ENCODE data around the gene ZDHHC12.
"Not testable (repeated sequence)": the region's sequence is repeated elsewhere in the genome, so short reads cannot be mapped to it uniquely, and the experiment has no call there.

The ZDHHC12 gene

DNA sequence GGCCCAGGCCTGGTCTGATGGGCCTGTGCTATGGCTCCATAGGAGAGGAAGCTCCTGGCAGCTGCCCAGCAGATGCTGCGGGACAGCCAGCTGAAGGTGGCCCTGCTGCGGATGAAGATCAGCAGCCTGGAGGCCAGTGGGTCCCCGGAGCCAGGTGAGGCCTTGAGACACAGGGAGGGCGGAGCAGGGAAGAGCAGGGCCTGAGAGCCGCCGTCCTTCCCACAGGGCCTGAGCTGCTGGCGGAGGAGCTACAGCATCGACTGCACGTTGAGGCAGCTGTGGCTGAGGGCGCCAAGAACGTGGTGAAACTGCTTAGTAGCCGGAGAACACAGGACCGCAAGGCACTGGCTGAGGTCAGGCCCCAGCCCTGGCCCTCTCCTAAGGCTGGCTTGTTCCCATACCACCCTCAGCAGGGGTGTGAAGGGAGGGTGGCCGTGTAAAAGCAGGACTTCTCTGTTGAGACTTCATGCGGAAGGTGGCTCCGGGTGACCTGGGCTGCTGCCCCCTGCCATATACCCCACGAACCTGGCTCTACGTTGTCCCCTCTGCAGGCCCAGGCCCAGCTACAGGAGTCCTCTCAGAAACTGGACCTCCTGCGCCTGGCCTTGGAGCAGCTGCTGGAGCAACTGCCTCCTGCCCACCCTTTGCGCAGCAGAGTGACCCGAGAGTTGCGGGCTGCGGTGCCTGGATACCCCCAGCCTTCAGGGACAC is 17.1 kb downstream of the ZDHHC12 start:
- DNase-seq: no peak

DNA sequence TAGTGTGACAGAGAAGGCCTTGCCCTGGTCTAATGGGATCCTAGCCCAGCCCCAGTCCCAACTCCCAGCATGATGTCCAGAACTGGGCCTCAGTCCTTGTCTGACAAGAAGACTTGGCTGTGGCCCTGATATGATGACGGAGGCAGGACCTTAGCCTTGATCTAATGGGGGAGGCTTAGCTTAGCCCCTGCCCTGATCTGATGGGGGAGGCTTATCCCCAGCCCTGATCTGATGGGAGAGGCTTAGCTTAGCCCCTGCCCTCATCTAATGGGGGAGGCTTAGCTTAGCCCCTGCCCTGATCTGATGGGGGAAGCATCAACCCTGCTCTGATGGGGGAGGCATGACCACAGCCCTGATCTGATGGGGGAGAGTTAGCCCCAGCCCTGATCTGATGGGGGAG is 17.9 kb downstream of the ZDHHC12 start:
- DNase-seq: no peak

DNA sequence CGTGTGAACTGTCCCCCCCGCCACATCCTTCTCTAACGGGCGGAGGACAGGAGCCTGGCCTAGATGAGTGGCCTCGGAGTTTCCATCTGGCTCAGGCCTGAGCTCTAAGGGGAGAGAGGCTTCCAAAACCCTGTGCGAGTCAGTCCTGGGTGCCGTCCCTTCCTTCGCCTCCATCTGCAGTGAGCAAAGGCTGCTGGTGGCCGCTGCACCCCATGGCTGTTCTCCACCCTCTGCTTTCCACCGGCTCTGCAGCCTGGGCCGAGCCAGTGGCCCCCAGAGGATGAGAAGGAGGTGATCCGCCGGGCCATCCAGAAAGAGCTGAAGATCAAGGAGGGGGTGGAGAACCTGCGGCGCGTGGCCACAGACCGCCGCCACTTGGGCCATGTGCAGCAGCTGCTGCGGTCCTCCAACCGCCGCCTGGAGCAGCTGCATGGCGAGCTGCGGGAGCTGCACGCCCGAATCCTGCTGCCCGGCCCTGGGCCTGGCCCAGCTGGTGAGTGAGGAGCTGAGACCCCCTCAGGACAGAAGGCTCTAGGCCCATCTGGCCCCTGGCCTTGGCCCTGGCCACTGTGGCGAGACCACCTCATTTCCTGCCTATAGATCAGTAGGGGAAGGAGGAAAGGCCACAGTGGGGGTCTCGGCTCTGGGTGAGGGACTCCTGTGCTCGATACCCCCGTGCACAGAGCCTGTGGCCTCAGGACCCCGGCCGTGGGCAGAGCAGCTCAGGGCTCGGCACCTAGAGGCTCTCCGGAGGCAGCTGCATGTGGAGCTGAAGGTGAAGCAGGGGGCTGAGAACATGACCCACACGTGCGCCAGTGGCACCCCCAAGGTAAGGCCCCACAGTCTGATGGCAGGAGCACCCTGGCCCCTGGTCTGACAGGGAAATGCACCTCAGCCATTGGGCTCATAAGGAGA is 18.6 kb downstream of the ZDHHC12 start:
- no peak for DNase-seq

DNA sequence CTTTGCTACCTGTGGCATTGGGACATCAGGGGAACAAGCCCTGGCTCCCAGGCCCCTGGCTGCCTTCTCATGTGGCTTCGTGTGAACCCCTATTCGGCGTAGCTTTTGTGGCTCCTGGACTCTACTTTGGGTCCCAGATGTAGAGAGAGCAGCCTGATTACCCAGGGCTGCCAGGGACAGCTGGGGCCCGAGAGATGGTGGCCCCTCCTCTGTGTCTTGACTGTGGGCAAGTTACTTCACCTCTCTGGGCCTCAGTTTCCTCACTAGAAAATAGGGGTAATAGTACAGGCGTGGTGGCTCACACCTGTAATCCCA is 19.6 kb downstream of the ZDHHC12 start:
- DNase-seq: no peak

DNA sequence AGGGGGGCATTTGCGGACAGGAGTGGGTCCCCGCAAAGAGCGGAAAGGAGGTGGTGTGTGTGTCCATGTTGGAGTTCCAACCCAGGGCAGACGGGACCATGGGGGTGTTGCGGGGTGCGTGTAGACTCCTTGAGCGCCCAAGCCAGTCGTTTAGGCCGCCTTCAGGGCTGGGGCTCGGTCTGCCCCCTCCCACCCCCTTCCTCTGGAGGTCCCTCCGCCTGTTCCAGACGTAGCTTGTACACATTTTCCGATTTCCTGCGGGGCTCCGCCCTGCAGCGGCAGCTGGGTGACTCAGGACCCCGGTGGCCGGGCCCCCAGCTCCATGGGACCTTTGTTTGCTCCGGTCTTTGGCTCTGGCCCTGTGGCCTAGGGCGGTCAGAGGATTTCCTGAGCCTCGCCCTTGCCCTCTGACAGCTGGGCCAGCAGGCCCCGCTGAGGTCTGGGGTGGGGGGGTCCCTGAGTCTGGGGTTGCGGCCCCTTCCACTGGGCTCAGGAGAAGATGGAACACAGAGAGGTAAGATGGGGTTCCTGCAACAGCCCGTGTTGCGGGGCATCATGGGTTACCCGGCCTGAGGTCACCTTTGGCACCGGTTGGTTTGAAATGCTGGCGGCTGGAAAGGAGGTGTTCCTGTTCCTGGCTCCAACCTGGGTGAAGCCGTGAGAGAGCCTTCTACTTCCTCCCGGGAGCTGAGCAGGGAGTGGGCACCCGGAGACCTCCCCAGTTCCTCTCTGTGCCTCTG is 20.1 kb downstream of the ZDHHC12 start:
- no peak for DNase-seq

DNA sequence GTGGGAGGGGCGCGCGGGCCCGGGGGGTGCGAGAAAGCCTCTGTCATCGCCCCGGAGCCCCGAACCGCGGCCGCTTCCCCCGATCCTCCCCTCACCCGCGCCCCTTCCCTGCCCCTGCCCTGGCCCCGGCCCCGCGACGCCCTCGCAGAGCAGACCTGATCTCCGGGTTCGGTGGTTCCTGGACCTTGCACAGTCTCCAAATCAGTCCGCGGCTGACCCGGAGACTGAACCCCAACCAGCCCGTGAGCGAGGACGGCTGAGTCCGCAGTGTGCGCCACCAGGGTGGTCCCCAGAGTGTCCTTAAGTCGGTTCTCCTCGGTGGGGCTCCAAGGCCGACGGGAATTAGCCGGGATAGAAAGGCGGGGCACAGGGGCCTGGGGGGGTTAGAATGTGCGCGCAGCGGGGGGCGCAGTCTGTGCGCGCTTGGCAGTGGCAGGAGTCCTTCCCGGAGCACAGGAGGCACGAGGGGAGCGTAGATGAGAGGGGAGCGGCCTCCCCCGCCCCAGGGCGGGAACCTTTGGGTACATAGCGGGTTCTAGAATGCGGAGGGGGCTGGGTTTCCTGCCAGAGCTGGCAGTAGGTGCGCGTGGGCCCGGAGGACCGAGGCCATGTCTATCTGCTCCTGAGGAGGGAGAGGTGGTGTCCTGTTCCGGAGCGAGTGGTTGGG is 20.8 kb downstream of the ZDHHC12 start:
- no peak for DNase-seq

DNA sequence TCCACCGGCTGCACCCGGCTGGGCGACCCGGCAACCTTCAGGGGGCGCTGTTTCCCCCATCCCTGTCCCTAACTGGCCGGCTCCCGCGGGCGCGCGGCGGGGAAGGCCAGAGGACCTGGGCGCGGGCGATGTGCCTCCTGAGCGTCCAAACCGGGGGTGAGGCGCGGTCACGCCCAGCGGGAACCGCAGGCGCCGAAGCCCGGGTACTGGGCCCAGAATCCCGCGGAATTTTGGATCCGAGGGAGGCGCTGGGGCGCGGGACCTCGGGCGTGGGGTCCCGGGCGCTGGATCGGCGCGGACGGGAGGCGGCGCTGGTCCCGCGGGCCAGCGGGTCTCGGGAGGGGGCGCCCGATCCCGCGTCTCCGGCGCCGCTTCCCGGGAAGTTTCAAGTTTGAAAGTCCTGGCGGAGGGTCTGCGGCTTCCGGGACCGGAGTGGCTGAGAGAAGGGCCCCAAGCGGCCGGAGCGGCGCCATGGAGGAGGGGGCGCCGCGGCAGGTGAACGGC is 21.4 kb downstream of the ZDHHC12 start, which contains the start of gene PKN3:
Gene PKN3 (plus strand): TSS at position 59 of the 504 bp plus-strand sequence. CDS start 413 bp downstream, at position 472.
- DNase-seq: peak; percentile 90

DNA sequence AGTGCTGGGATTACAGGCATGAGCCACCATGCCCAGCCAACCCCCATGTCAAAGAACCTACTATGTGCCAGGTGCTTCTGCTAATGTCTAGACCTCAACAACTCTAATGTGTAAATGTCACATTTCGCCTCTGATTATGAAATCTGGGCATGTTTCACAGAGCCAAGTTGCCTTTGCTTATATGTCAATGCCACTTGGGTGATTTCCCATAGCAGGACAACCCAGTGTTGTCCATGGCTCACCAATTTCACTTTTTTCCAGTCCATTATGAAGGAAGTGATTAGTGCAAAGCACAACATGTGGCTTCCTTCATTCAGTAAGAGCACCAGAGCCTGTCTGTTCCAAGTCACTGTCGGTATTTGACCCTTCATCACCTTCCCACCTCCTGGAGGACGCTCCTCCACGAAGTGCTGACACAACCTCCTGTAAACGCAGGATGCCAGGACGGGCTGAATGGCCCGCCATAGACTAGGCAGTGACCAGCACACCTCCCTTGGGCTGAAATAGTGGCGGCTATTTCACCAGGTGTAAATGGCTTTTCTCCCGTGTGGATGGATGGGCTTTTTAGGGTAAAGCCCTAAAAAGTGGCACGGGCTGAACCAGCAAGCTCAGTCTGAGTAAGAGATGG is 22.6 kb downstream of the ZDHHC12 start:
- DNase-seq: no peak

DNA sequence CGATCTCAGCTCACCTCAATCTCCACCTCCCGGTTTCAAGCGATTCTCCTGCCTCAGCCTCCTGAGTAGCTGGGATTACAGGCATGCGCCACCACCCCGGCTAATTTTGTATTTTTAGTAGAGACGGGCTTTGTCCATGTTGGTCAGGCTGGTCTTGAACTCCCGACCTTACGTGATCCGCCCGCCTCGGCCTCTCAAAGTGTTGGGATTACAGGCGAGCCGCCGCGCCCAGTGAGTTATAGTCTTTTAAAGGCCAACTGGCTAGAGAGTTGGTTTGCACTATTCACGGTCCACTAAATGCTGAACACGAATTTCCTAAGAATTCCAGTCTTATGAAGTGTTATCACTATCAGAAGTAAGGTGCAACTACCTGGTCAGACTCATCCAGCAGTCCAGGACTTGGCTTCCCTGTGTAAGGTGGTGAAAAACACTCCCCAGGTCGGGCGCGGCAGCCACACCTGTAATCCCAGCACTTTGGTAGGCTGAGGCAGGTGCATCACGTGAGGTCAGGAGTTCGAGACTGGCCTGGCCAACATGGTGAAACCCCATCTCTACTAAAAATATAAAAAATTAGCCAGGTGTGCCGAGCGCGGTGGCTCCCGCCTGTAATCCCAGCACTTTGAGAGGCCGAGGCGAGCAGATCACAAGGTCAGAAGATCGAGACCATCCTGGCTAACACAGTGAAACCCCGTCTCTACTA is 24.7 kb downstream of the ZDHHC12 start:
- not testable (repeated sequence) for DNase-seq

DNA sequence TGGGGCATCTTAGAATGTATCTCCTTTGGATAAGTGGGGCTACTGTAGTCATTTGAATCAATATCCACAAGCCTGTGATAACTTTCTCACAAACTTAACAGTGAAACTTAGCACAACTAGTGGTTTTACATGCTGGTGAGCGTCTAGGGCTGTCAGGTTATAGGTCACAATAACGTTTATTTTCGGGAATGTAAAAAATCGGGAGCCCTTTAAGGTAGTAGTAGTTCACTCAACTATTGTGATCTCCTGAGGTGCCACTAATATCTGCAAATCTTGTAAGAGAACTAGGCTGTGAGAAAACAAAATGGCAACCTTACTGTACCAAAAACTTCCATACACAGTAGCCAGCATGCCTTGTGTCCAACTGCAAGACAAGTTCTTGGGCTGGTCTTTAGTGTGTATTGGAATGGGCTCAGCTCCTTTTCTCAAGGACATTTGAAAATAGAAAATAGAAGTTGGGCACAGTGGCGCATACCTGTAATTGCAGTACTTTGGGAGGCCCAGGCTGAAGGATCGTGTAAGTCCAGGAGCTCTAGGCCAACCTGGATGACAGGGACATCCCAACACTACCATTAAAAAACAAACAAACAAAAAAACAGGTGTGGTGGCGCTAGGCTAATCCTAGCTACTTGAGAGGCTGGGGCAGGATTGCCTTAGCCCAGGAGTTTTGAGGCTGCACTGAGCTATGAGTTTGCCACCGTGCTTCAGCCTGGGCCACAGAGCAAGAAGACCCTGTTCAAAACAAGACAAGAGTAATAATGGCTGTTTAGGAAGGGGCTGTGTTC is 26.8 kb downstream of the ZDHHC12 start:
- no peak for DNase-seq

DNA sequence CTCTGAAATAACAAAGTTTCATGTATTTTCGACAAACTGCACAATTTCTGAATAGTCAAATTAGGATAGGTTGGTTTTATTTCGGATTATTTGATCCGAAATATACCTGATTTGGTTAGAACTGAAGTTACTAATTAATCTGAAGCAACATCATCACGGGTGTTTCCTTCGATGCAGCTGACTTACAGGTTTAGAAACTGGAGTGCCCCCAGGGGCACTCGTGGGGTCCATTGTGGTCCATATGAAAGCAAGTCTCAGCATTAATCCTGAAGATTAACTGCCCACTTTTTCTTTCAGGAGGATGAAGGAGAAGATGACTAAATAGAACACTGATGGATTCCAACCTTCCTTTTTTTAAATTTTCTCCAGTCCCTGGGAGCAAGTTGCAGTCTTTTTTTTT is 29.6 kb downstream of the ZDHHC12 start:
- DNase-seq: no peak

DNA sequence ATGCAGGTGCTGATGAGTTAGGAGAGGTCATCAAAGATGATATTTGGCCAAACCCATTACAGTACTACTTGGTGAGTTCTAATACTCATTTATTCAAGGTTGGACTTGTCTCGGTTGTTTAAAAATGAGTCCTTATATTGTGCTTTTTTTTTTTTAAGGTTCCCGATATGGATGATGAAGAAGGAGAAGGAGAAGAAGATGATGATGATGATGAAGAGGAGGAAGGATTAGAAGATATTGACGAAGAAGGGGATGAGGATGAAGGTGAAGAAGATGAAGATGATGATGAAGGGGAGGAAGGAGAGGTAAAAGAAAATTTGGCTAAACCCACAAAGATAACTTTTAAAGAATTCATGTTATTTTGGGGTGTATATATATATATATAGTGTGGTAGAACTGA is 30.2 kb downstream of the ZDHHC12 start:
- DNase-seq: not testable (repeated sequence)

DNA sequence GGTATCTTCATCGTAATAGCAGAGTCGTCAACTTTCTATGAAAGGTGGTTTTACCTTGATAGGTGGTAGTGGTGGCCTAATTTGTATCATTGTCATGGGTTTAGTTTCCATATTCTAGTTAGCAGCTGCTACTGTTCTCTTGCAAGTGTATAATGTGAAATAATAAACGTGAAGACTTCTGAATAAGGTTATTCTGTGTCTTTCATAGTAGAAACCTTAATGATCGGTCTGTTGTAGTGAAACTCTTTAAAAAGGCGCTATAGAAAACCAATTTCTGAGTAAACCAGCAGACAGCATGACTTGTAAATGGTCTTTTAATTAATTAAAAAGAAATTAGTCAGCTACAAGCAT is 33.3 kb downstream of the ZDHHC12 start:
- no peak for DNase-seq

DNA sequence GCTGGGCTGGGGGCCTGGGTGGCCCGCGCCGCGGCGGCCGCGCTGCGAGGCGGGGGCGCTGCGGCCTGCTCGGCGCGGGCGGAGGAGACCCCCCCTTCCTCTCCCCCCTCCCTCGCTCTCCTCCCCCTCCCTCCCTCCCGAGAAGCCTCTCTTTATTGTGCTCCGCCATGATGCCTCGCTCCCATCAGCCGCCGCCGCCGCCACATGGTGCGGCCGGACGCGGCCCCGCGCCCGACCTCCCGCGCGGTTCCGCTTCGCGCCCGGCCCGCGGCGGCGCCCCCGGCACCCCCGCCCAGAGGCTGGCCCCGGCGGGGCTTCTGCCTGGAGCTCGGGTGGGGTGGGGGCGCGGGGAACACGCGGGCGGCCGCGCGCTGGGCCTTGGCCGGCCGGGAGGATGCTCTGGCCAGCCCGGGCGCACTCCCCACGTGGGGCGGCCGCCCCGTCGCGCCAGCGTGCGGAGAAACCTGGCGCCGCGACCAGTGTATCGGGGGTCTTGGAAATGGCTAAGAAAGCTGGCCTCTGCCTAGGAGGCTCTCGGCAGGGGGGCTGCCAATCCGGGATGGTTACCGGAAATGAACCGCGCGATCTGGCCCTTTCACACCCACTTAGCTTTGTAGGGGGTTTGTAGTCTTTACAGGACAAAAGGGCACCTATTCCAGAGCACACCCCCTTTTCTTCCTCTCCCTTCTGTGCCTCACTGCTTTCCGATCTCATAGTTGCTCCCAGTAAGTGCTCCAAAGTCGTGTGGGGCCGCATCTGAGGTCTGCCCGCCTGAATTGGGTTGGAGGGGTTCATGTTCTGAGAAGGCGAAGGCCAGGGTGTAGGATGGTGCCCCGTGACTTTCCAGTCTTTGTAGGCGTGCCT is 33.9 kb downstream of the ZDHHC12 start:
- peak; percentile 69 for DNase-seq

DNA sequence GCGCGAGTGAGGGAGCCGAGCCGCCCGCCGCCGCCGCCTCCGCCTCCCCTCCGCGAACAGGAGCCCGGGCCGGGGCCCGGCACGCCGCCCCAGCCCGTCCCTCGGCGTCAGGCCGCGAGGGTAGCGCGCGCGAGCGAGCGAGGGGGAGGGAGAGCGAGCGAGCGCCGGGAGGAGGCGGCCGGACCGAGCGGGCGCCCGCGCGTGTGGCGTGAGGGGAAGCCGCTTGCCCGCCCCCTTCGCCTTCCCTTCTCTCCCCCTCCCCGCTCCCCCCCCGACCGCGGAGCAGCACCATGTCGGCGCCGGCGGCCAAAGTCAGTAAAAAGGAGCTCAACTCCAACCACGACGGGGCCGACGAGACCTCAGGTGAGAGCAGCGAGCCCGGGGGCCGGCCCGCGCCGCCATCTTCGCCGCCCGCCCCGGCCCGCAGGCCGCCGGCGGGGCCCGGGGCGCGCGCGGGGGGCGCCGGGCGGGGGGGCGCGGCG is 34.6 kb downstream of the ZDHHC12 start:
- DNase-seq: peak; percentile 76

DNA sequence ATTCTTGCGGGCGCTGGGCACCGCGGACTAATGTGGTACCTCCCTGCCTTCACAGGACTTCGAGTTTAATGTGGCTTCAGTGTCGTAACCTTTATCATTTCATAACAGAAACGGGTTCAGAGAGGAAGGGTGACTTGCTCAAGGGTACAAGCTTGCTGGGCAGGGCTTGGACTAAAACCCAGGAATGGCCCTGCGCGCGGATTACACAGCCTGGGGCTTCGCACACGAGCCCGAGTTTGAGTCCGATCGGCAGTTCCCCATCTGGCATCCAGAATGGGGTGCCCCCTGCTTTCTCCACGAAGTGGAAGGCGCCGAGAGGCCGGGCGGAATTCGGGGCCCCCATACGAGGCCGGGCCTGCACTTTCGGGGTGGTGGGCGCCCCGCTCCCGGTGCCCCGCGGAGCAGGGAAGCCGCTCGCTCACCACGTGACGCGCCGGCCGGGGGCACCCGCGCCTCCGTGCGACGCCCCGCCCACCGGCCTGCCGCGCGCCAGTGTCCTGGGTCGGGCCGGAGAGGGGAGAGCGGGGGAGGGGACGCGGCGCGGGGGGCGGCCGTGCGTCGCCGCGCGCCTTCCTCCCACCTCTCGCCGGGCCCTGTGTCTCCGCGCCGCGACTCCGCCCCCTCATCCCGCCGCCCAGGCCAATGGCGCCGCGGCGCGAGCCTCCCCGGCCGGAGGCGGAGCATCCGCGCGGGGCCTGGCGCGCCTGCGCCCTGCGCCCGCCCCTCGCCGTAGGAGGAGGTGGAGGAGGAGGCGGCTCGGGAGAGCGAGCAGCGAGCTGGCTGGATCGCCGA is 35.2 kb downstream of the ZDHHC12 start, which contains the start of gene SET:
Gene SET (plus strand): TSS at position 722 of the 792 bp plus-strand sequence. CDS start 361 bp downstream, outside the sequence.
- DNase-seq: peak; percentile 96

DNA sequence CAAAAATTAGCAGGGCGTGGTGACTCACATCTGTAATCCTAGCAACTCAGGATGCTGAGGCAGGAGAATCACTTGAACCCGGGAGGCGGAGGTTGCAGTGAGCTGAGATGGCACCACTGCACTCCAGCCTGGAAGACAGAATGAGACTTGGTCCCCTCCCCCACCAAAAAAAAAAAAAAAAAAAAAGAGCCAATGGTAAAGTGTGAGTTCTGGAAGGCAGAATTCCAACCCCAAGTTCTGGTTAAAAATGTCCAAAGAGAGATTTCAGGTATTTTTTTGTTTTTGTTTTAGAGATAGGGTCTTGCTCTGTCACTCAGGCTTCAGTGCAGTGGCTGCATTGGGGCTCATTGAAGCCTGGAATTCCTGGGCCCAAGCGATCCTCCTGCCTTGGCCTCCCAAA is 36.5 kb downstream of the ZDHHC12 start:
- DNase-seq: no peak

DNA sequence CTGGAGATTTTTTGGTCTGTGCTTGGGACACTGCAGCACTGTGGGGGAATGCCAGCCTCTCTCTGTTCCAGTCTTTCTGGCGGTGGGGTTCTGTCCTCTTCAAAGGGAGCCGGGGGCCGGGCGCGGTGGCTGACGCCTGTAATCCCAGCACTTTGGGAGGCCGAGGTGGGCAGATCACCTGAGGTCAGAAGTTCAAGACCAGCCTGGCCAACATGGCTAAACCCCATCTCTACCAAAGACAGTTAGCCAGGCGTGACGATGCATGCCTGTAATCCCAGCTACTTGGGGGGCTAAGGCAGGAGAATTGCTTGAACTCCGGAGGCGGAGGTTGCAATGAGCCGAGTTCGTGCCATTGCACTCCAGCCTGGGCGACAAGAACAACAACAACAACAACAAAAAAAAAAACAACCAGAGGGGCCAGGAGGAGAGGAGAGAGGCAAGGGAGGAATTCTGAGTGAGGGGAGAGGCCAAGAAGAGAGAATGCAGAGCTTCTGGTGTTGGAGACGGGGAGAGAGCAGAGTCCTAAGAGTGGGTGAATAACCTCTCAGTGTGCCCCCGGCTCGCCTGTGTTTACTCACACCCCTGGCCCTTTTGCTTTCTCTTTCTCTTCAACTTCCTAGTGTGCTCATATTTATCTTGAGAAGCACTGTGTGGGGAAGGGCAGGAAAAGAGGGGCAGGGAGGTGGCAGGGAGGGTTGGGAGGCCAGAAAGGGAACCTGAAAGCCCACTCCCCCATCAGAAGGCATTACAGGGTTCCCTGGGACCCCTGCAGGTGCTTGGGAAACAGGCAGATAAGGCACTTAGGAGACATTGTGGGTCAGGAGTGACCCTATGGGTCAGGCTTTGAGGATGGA is 38.1 kb downstream of the ZDHHC12 start:
- DNase-seq: no peak

Data from femur (tissue), 1 donor.